GM19463 (cell line): ENCODE measurements around the gene PMEPA1.

Source experiments
- ATAC-seq: cut with Tn5 transposase; IDR thresholded peaks from one replicate; pipeline ENCODE4 v1.9.1; 2021; ENCODE audit warnings: mild to moderate bottlenecking, moderate library complexity; ENCODE audit not compliant: unreplicated experiment

Gene PMEPA1

GRCh38 chr20:57627339-57627738 lies 82.5 kb downstream of the PMEPA1 start:
- ATAC-seq, result no peak

GRCh38 chr20:57625978-57626377 lies 83.8 kb downstream of the PMEPA1 start:
- ATAC-seq, result no peak

GRCh38 chr20:57625181-57625958 lies 84.4 kb downstream of the PMEPA1 start:
- no peak for ATAC-seq

GRCh38 chr20:57624124-57624523 lies 85.7 kb downstream of the PMEPA1 start:
- ATAC-seq, result no peak

GRCh38 chr20:57622579-57623381 lies 87.0 kb downstream of the PMEPA1 start:
- ATAC-seq, result no peak

GRCh38 chr20:57622201-57622570 lies 87.6 kb downstream of the PMEPA1 start:
- ATAC-seq, result no peak

GRCh38 chr20:57621421-57622200 lies 88.2 kb downstream of the PMEPA1 start:
- ATAC-seq, result no peak

- ATAC-seq, result no peak
These were observed 88.8 kb downstream of the PMEPA1 start for GRCh38 chr20:57620999-57621398.

- ATAC-seq, result peak; percentile 50
These were observed 89.4 kb downstream of the PMEPA1 start, which contains the start of gene ZBP1 for GRCh38 chr20:57620274-57620990. ZBP1 (minus strand) TSS chr20:57620426; CDS start chr20:57620295, 131 bp downstream.

- peak; percentile 52 for ATAC-seq
These were observed 90.6 kb downstream of the PMEPA1 start for GRCh38 chr20:57619051-57619831.

GRCh38 chr20:57618764-57619050 lies 91.1 kb downstream of the PMEPA1 start:
- ATAC-seq, result no peak

- no peak for ATAC-seq
These were observed 91.6 kb downstream of the PMEPA1 start for GRCh38 chr20:57618091-57618763.

- ATAC-seq, result no peak
These were observed 92.6 kb downstream of the PMEPA1 start for GRCh38 chr20:57617079-57617795.

GRCh38 chr20:57616143-57616951 lies 93.5 kb downstream of the PMEPA1 start:
- no peak for ATAC-seq

- ATAC-seq, result no peak
These were observed 94.4 kb downstream of the PMEPA1 start for GRCh38 chr20:57615445-57615811.

- ATAC-seq, result no peak
These were observed 95.0 kb downstream of the PMEPA1 start for GRCh38 chr20:57614490-57615444.

- no peak for ATAC-seq
These were observed 96.3 kb downstream of the PMEPA1 start for GRCh38 chr20:57613481-57613921.
